Measurements from ENCODE around the gene FOXA2.

- TF ChIP-seq EZH2 (IDR thresholded peaks at IDR 0.05; ENCODE audit: insufficient read depth, poor library complexity, severe bottlenecking) (no peak), EZH2phosphoT487 (IDR thresholded peaks at IDR 0.05; ENCODE audit: insufficient read depth, low read depth) (no peak)
Measured at GRCh38 chr20:22576273-22576672, 8.1 kb downstream of the FOXA2 start.
